NCI-H2107 treated with DMSO at 0.1 percent for 48 hours (cell line): ENCODE data around the gene SLC11A2.
"Not testable (repeated sequence)": the region's sequence is repeated elsewhere in the genome, so short reads cannot be mapped to it uniquely, and the experiment has no call there.

ENCODE experiments used
- DNase-seq: peaks from one replicate; lab custom pipeline; 2025; ENCODE audit not compliant: unreplicated experiment; lab: John Stamatoyannopoulos, UW

The SLC11A2 gene

DNA sequence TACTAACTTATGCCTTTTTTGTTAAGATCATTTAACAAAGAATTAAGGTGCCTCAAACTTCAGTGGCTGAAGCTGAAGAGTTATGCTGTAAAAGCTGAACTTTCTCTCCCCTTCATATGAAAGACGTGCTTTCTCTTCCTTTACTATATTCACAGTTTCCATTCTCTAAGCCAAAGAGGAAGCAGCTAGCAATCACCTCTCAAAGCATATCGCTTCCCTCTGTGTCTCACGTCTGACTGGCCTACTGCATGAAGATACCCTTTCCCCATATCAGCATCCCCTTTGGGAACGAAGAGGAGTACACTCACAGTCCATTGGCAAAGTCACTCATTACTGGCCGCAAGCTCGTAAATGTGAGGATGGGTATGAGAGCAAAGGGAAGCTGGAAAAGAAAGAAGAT, 34.9 kb downstream of the SLC11A2 start:
- DNase-seq, result no peak

GRCh38 chr12:50990791-50991190, 35.4 kb downstream of the SLC11A2 start:
- no peak for DNase-seq

- no peak for DNase-seq
Observed at GRCh38 chr12:50990147-50990727, 35.9 kb downstream of the SLC11A2 start.

GRCh38 chr12:50988871-50989270, 37.3 kb downstream of the SLC11A2 start:
- no peak for DNase-seq

DNA sequence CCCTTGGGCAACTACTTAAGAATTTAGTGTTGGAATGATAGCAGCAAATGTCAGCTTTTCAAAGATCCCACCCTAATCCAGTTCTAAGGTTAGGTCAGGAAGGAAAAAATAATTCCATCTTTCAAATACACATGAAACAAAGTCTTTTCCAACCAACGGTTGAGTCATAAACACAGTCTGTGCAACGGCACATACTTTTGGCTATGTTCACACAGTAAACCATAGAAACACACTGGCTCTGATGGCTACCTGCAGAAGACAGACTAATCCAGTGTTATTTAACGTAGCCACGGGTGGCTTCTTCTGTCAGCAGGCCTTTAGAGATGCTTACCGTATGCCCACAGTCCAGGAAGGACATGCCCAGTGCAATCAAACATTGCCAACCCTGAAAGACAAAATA, 38.1 kb downstream of the SLC11A2 start:
- DNase-seq, result no peak

DNA sequence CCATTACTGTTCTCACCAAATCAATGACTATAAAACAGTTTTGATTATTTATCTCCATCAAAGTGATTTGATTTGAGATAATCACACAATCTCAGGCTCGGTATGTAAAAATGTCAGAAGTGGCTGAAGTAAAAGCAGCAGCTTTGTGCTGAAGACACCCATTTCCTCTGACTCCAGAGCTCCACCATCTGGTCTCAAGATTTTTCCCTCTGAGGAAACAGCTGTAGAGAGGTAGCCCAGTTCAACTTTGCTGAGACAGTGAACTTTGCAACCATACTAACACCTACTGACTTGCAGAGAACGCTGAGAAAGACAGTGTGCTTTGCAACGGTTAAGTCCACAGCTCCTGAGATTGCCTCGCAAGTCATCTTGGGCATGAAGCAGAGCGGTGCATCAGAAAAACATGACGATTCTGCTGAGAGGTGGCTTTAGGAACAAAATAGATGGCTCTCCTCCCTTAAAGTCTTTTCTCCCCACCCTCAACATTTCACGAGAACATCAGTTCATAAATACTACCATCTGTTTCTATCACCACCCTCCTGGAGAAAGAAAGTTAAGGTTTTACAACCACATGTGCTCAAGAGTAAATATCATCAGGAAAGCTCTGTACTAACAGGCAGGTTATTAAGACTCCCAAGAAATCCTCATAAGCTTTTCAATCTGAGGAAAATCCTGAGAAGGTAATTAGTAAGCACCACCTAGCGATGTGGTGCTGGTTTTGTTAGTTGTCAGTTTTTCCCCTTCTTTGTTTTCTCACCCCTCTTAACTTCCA, 39.0 kb downstream of the SLC11A2 start:
- DNase-seq, result peak; percentile 41

DNA sequence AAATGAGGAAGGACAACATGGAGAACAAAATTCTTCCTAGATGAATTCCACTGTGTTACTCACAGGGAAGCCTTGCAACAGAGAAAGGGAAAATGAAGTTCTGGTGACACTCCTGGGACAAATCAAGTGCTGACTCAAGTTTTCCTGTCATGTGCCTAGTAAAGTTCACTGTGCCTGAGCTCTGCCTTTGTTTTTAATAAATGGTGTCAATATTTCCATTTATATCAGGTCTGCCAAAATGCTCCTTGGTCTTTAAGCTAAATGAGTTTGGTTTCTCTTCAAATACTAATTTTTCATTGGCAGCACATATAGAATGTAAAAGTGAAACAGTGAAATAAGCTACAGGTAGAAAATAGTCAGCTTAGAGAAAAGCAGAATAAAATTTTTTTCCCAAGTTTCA, 40.9 kb downstream of the SLC11A2 start:
- DNase-seq, result no peak

DNA sequence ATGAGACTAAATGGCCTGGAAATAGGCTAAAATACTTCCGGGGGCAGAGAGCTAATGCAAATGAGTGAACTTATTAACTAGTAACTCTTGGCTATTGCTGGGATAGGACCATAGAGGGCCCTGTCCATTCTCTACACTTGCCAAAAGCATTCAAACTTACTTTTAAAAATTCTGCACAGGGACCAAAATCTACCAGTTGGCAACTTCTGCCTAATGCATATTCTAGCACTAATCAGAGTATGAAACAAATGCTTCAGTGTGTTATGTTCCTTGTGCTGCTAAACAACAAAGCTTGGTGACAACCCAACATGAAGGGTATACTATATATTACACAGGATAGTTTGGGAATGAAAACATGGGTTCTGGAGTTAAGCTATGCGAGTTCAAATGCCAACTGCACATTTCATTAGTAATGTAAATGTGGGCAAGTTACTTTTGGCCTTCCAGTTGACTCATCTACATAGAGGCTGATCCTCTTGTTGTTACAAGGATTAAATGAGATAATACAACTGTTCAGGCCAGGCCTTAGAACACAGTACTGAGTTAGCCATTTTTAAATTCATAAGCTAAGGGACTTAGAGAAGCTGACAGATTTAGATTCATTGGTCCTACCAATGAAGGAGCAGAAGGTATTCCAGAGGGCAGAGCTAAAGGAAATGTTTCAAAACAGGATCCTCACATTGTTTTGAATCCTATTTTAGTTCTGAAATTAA, 41.4 kb downstream of the SLC11A2 start:
- no peak for DNase-seq

DNA sequence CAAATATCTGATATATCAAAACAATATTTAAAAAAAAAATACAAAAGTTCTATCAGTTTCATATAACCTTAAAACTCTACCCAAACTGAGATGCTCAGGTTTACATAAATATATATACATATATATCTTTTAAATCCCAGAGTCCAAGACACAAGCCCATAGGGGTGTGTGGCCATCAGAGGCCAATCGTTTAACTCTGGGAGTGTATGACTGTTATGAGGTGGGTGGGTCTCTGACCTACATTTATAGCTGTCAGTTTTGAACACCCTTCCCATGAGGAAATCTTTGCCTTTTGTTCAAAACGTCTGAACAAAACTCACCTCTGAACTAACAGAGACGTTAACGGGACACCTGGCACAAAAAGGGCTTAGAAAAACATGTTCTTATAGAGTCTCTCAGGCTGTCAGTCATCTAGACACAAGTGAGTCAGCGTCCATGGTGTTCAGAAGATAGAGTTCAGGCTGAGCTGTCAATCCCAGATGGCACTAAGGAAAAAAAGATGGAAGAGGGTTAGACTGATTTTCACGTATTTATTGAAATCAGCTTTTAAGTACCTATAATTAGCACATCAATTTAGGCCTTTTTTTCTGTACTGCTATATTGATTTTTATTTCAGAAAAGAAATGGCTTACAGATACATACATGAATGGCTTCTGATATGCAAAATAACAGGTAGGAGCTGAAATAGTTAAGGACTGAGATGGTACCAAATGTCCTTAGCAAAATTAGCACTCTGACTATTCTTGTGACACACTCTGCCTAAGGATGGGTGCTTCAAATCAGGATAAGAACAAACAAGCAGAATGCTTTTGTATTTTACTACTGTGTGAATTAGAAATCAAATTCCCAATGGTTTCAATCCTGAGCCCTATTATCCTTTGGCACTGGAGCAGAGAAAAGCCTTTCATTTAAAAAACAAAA, 44.6 kb downstream of the SLC11A2 start:
- DNase-seq, result peak; percentile 68

DNA sequence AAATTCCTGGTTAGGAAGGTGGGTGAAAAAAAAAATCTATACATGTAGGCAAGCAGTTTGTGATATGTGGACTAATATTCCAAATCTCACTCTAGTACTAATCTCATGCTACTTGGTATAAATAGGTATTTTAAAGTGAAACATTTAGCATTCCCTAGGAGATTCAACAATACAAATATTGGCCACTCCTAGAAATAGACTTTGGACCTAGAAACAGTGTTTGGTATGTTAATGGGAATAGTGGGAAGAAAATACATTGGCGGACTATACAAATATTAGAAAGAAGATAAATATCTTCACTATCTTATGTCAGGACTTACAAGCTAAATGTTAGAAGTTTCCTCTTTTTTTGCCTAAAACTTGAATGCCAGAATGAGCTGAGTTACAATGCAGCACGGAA, 45.6 kb downstream of the SLC11A2 start:
- DNase-seq, result no peak

GRCh38 chr12:50979369-50980052, 46.7 kb downstream of the SLC11A2 start:
- no peak for DNase-seq

DNA sequence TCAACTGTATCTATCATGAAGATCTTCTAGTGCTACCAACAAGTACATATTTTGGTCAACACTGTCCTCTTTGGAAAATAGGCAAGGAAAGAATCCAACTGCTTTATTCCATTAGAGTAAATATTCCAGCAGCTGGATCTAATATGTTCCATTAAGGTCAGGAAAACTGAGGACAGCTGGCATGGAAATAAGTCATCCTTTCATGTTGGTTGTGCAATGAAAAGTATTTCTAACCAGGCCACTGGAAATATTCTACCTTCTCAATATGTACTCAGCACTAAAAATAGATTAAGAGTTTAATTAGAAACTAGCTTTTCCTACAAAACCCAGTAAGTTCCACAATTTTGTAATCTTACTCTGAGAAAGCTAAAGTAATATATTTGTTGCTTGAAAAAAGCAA, 54.2 kb downstream of the SLC11A2 start:
- no peak for DNase-seq

DNA sequence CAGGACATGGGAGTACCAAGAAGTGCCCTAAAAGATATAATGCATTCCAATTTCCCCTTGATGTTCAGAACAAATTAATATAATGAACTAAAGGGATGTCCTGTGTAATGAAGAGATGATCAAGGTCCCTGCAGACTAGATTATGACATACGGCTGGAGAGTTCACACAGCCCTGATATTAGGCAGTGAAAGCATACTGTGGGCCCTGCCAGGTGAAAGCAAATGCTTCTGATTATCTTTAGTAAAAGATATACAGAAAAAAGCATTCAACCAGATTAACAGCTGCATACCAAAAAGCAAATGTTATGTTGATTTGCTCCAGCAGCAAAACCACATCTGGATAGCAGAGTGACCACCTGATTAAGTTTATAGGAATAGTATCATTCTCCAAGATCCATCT, 61.8 kb downstream of the SLC11A2 start:
- no peak for DNase-seq

DNA sequence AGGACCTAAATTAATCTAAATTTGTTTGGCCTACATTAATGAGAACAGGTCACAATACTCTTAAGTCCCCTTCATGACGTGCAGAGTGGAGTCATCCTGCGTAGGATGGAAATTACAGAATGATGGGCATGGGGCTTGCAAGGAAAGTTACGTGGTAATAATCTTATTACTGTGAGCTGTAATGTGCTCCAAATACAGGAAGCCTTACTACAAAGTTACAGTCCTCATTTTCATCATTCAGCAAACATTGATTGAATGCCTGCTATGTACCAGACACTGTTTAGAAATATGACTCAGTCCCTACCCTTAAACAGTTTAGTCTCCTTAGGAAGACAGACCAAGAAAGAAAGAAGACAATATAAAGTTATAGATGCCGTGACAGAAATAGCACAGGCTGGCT, 64.5 kb downstream of the SLC11A2 start:
- DNase-seq, result no peak

GRCh38 chr12:50960130-50960529, 66.1 kb downstream of the SLC11A2 start:
- DNase-seq, result no peak

- DNase-seq, result no peak
Observed at GRCh38 chr12:50955697-50956096, 70.5 kb downstream of the SLC11A2 start.

GRCh38 chr12:50955288-50955687, 70.9 kb downstream of the SLC11A2 start:
- no peak for DNase-seq

DNA sequence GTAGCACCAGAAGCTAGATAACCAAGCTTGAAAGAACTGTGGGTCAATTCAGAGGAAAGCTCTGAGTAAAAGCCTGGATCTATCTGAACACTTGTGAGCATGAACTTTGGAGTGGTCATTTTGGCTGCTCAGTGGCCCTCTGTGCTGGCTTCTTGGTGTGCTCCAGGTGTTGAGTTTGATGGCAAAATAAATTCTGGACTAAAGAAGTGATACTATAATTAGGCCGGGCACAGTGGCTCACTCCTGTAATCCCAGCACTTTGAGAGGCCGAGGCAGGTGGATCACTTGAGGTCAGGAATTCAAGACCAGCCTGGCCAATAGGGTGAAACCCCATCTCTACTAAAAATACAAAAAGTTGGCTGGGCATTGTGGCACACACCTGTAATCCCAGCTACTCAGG, 71.4 kb downstream of the SLC11A2 start:
- not testable (repeated sequence) for DNase-seq

GRCh38 chr12:50953047-50953446, 73.1 kb downstream of the SLC11A2 start:
- DNase-seq, result peak; percentile 73

GRCh38 chr12:50952510-50952909, 73.7 kb downstream of the SLC11A2 start, which contains the start of gene HIGD1C:
Gene HIGD1C (plus strand): TSS chr12:50952544. CDS start chr12:50953999, 1,455 bp downstream.
- no peak for DNase-seq
